Left ventricle myocardium inferior (tissue), 1 donor: ENCODE measurements around the gene ZNF628. TPM values are rescaled to one million over a fixed set of nuclear protein-coding genes. Genes with fewer than 3 reads are reported as not detected.

Experiments used
- DNase-seq: peaks from one replicate; pipeline ENCODE4 v3.0.0-alpha.2; 2020
- H3K27ac ChIP-seq: fragments of 200-600 bp; replicated peaks from 2 replicates; pipeline ENCODE4 v1.8.0; 2021
- H3K27me3 ChIP-seq: fragments of 200-600 bp; 2 replicates; pipeline ENCODE4 v1.8.0; 2021; ENCODE audit warnings: low read depth
- H3K36me3 ChIP-seq: fragments of 200-600 bp; 2 replicates; pipeline ENCODE4 v1.8.0; 2021
- H3K4me1 ChIP-seq: fragments of 200-600 bp; 2 replicates; pipeline ENCODE4 v1.8.0; 2021
- H3K4me3 ChIP-seq: fragments of 200-600 bp; 2 replicates; pipeline ENCODE4 v1.8.0; 2021; ENCODE audit warnings: mild to moderate bottlenecking, moderate library complexity
- H3K9me3 ChIP-seq: fragments of 200-600 bp; replicated peaks from 2 replicates; pipeline ENCODE4 v1.8.0; 2021
- intact Hi-C: fragments of 100-400 bp; cut with micrococcal nuclease; formaldehyde crosslinking; loops from one replicate; pipeline ENCODE4 v1.11.0; 2022
- total RNA-seq: library from RNA; stranded (reverse); fragmentation: NEBNext Ultra II Directional; extraction: Animal tissue kit (Norgen Biotek cat#: 25700); gene quantifications from one replicate; pipeline ENCODE4 v1.2.1, GENCODE V29; 2021
- TF ChIP-seq, protein P1 (sequence below): fragments of 200-600 bp; IDR thresholded peaks from 2 replicates; pipeline ENCODE4 v1.8.0; 2021; ENCODE audit warnings: antibody characterized with exemption, mild to moderate bottlenecking, borderline replicate concordance
- donor health status: DM: no; HTN: yes; CAD: no; lungs with severe emphysema.

Gene ZNF628
- total RNA-seq, 1 donor from 2014 or later = 5.4 TPM

DNA sequence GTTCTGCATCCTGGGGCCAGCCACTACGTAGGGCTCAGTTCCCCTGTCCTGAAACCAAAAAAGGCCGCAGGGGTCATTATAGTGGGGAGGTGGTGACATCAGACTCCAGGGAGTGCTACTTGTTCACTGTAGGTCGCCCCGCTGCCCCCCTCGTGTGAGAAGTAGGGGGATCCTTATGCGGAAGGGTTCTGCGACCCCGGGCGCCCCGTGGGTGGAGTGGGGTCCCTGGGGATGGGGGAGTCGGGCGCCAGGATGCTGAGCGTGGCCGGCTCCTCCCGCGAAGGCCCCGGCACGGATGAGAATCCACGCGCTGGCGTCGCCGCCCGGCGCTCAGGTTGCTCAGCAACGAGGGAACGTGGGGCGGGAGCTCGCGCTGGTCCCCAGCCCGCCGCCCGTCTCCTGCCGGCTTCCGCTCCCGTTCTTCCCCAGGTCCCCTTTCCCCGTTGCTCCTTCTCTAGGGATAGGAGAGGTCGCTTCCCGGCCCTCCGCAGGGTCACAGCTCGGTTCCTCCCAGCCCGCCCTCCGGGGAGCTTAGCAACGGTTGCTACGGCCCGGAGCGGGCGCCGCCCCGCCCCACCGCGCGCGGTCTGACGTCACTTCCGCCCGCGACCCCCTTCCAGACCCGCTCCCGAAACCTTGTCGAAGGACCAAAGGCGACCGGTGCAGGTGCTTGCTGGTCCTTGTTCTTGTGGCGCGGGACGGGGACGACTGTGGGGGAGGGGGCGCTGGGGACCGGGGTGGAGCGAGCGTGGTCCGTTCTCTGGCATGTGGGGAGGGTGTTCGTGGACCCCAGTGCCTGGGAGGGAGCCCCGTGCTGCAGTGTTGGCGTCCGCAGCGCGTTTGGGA, 8.4 kb downstream of the ZNF628 start, which contains the start of gene NAT14:
Gene NAT14 (plus strand): TSS at position 596 of the 846 bp plus-strand sequence. CDS start 521 bp downstream, outside the sequence.
- intact Hi-C loops = no loop called here
- Histone ChIP-seq H3K27ac (peak within 1 kb of the TSS; percentile 90), H3K4me3 (peak within 1 kb of the TSS; percentile 80), H3K27me3 (peaks cover 4% of the 10 kb centered on the region), H3K36me3 (peaks cover 25% of the 10 kb centered on the region), H3K4me1 (peaks cover 62% of the 10 kb centered on the region), H3K9me3 (no peaks in the 10 kb centered on the region)
- TF ChIP-seq, protein P1, sequence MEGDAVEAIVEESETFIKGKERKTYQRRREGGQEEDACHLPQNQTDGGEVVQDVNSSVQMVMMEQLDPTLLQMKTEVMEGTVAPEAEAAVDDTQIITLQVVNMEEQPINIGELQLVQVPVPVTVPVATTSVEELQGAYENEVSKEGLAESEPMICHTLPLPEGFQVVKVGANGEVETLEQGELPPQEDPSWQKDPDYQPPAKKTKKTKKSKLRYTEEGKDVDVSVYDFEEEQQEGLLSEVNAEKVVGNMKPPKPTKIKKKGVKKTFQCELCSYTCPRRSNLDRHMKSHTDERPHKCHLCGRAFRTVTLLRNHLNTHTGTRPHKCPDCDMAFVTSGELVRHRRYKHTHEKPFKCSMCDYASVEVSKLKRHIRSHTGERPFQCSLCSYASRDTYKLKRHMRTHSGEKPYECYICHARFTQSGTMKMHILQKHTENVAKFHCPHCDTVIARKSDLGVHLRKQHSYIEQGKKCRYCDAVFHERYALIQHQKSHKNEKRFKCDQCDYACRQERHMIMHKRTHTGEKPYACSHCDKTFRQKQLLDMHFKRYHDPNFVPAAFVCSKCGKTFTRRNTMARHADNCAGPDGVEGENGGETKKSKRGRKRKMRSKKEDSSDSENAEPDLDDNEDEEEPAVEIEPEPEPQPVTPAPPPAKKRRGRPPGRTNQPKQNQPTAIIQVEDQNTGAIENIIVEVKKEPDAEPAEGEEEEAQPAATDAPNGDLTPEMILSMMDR = no peak
- DNase-seq = peak; percentile 54

DNA sequence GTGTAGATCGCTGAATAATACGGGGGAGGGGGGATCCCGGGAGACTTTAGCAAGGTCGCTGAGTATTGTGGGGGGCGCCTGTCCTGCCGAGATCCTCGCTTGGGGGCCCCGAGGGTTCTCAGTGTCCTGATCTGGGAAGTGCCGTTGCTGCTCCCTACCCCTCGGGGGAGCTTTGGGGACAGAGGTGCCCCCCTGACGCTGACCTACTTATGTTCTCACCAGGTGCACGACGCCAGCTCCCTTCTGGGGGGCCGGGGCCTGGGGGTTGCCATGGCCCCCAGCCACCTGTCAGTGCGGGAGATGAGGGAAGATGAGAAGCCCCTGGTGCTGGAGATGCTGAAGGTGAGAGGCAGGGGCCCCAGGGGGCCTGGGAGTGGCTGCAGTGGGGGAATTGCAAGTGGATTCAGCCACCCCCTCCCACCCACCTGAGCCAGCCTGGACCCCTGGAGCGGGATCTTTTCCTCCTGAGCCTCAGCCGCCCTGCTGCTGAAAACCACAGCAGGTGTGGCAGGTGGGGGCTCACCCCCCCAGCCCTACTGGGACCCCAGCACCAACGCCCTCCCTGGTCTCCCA, 9.1 kb downstream of the ZNF628 start:
- intact Hi-C loops = no loop called here
- peak overlapping the region; percentile 80 for H3K4me3 ChIP-seq
- peaks cover 62% of the 10 kb centered on the region for H3K4me1 ChIP-seq
- peak overlapping the region; percentile 90 for H3K27ac ChIP-seq
- H3K9me3 ChIP-seq = no peaks in the 10 kb centered on the region
- DNase-seq = no peak
- H3K27me3 ChIP-seq = peaks cover 7% of the 10 kb centered on the region
- TF ChIP-seq, protein P1 = no peak
- peaks cover 25% of the 10 kb centered on the region for H3K36me3 ChIP-seq

DNA sequence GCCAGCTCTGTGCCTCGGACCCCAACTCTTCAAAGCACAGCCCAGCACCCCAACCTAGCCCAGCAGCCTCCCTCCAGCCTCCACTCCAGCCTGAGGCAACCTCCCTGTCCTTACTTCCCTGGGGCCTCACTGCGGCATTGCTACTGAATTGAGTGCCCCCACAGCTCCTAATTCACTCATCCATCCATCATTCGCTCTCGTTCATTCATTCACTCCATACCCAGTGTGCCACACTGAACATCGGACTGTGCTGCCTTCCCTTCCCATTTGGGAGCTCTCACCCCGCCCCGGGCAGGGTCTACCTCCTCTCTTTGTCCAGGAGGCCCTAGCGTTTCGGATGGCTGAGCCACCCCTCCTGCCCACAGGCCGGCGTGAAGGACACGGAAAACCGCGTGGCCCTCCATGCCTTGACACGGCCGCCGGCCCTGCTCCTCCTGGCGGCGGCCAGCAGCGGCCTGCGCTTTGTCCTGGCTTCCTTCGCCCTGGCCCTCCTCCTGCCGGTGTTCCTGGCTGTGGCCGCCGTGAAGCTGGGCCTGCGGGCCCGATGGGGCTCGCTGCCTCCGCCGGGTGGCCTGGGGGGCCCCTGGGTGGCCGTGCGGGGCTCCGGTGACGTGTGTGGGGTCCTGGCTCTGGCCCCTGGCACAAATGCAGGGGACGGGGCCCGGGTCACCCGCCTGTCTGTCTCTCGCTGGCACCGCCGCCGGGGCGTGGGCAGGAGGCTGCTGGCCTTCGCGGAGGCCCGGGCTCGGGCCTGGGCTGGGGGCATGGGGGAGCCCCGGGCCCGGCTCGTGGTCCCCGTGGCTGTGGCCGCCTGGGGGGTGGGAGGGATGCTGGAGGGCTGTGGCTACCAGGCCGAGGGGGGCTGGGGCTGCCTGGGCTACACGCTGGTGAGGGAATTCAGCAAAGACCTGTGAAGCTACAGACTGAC, 9.9 kb downstream of the ZNF628 start:
- Histone ChIP-seq H3K9me3 (no peaks in the 10 kb centered on the region), H3K27me3 (peaks cover 11% of the 10 kb centered on the region), H3K36me3 (peaks cover 24% of the 10 kb centered on the region), H3K27ac (peak overlapping the region; percentile 90), H3K4me1 (peaks cover 62% of the 10 kb centered on the region), H3K4me3 (peak overlapping the region; percentile 80)
- DNase-seq = no peak
- intact Hi-C loops = no loop called here
- TF ChIP-seq, protein P1 = peak; percentile 44

DNA sequence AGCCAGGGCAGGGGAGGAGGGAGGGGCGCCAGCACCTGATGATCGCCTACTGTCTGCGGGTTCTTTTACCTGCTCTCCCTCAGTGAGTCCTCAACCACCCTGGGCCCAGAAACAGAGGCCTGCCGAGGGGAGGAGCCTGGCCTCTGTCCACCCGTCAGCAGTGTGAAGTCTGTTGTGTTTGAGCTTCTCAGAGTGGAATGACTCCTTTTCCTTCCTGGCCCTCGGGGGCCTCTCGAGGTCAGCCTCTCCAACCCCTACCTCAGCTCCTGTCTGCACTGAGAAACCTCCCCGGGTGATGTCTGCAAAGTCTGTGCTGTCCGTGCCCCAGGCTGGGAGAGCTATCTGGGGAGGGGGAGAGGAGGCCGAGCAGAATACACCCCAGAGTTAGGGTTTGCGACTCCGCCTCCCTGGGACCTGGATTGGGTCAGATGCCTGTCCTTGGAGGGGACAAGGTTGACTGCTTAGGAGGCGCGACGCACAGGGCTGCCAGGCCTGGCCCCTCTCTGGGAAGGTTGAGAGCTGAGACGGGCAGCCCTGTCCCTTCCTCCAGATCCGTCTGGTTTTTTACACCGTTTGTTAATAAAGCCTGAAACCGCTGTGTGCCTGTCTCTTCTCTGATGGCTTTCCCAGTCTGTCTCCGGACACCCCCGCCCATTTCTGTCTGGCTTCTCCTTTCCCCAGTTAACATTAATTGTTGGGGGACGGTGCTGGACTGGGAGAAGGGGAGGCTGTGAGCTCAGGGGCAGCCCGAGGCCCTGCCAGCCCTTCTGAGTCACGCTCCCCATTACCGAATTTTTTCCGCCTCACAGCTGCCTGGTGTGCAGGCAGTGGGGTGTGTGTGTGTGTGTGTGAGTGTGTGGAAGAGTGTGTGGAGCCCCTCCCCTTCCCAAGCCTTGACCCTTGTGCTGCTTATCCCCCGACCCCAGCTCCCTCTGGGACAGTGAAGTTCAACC, 10.8 kb downstream of the ZNF628 start:
- DNase-seq = peak; percentile 66
- Histone ChIP-seq H3K4me1 (peaks cover 62% of the 10 kb centered on the region), H3K36me3 (peaks cover 17% of the 10 kb centered on the region), H3K9me3 (no peaks in the 10 kb centered on the region), H3K27ac (peak overlapping the region; percentile 90), H3K4me3 (peak overlapping the region; percentile 80), H3K27me3 (peaks cover 12% of the 10 kb centered on the region)
- intact Hi-C loops = no loop called here
- TF ChIP-seq, protein P1 = no peak
